HCT116 (cell line): ENCODE measurements around the gene SFXN5. TPM values are rescaled to one million over a fixed set of nuclear protein-coding genes. Genes with fewer than 3 reads are reported as not detected.

Experiments used
- ATAC-seq: fragments of 200-7000 bp; cut with Tn5 transposase; 2 replicates; pipeline ENCODE4 v1.9.1; 2020; ENCODE audit warnings: mild to moderate bottlenecking, moderate library complexity
- BruUV-seq: library from RNA; stranded (reverse); fragments of 400-500 nt; replicated peaks from 2 replicates; lab custom pipeline; 2021; lab: Mats Ljungman, UMichigan
- CTCF ChIA-PET: fragments of 300-600 bp; sonication (Branson Sonifier 250); formaldehyde crosslinking; loops from one replicate; lab custom pipeline; 2021; ENCODE audit warnings: antibody characterized with exemption; lab: Charles Lee
- POLR2A ChIA-PET: fragments of 300-600, 350-600 bp; sonication (Branson Sonifier 250); formaldehyde crosslinking; loops from one replicate; lab custom pipeline; 2021; ENCODE audit warnings: antibody characterized with exemption; lab: Charles Lee
- RAD21 ChIA-PET, 2 experiments: fragments of 300-600 bp; sonication (Branson Sonifier 250); formaldehyde crosslinking; loops; one replicate each; lab custom pipeline; 2023; ENCODE audit warnings: low total read pairs in 2 of 2; ENCODE audit not compliant: uncharacterized antibody in 2 of 2, unreplicated experiment in 2 of 2, low non-redundant PET in 1 of 2; lab: Charles Lee
- DNase-seq: peaks from one replicate; pipeline ENCODE4 v3.0.0-alpha.2; 2010; ENCODE audit warnings: low read depth, low spot score
- H2AFZ ChIP-seq: fragments of 200-600 bp; shearing (Covaris generic), sonication (generic); 2 replicates; pipeline ENCODE4 v1.6.1; 2017; ENCODE audit warnings: low read depth, mixed run types, mixed read lengths, antibody characterized with exemption, low read length; ENCODE audit not compliant: poor library complexity, severe bottlenecking
- H3K27ac ChIP-seq: 2 replicates; pipeline ENCODE4 v1.5.1; 2012; ENCODE audit warnings: low read depth, low read length
- H3K27me3 ChIP-seq: fragments of 200-600 bp; sonication (generic); 2 replicates; pipeline ENCODE4 v1.6.1; 2016; ENCODE audit warnings: mixed run types, low read length, mixed read lengths; ENCODE audit not compliant: insufficient read depth
- H3K36me3 ChIP-seq, 2 experiments: fragments of 200-500 bp in 1 of 2; fragments of 200-600 bp in 1 of 2; sonication (Bioruptor generic) in 1 of 2; sonication (generic) in 1 of 2; 2 replicates each; pipeline versions ENCODE4 v1.5.1 to v1.6.1; 2014 to 2016; ENCODE audit warnings: low read length in 2 of 2, inconsistent platforms in 1 of 2, mixed read lengths in 1 of 2, mixed run types in 1 of 2; ENCODE audit not compliant: insufficient read depth in 2 of 2, control insufficient read depth in 1 of 2
- H3K4me1 ChIP-seq, 2 experiments: fragments of 200-600 bp in 1 of 2; sonication (generic) in 1 of 2; 2 replicates each; pipeline versions ENCODE4 v1.5.1 to v1.6.1; 2012 to 2017; ENCODE audit warnings: low read length in 2 of 2, inconsistent platforms in 1 of 2, mild to moderate bottlenecking in 1 of 2, mixed read lengths in 1 of 2, mixed run types in 1 of 2, moderate library complexity in 1 of 2; ENCODE audit not compliant: insufficient read depth in 2 of 2, control insufficient read depth in 1 of 2
- H3K4me2 ChIP-seq: fragments of 200-600 bp; sonication (generic); 2 replicates; pipeline ENCODE4 v1.6.1; 2017; ENCODE audit warnings: mixed run types, low read length, mixed read lengths
- H3K4me3 ChIP-seq, 2 experiments: fragments of 200-600 bp in 1 of 2; sonication (generic) in 1 of 2; replicated peaks in 1 of 2; 2 replicates each; pipeline ENCODE4 v1.5.1; 2011 to 2016; ENCODE audit warnings: low read length in 2 of 2, control low read depth in 1 of 2, low read depth in 1 of 2, mild to moderate bottlenecking in 1 of 2, mixed read lengths in 1 of 2, mixed run types in 1 of 2
- H3K79me2 ChIP-seq: fragments of 200-600 bp; sonication (generic); 2 replicates; pipeline ENCODE4 v1.6.1; 2017; ENCODE audit warnings: mild to moderate bottlenecking, mixed run types, low read length, moderate library complexity, mixed read lengths; ENCODE audit not compliant: insufficient read depth
- H3K9ac ChIP-seq: fragments of 200-600 bp; sonication (generic); 2 replicates; pipeline ENCODE4 v1.6.1; 2016; ENCODE audit warnings: low read length, mixed read lengths
- H3K9me2 ChIP-seq: fragments of 200-600 bp; sonication (generic), shearing (Covaris generic); 2 replicates; pipeline ENCODE4 v1.6.1; 2017; ENCODE audit warnings: mixed run types, mild to moderate bottlenecking, moderate library complexity; ENCODE audit not compliant: insufficient read depth
- H3K9me3 ChIP-seq, 2 experiments: fragments of 200-500 bp in 1 of 2; fragments of 200-600 bp in 1 of 2; sonication (Bioruptor generic) in 1 of 2; sonication (generic) in 1 of 2; 2 replicates each; pipeline ENCODE4 v1.6.1; 2014 to 2017; ENCODE audit warnings: low read length in 2 of 2, mixed read lengths in 2 of 2, inconsistent platforms in 1 of 2, low read depth in 1 of 2, mild to moderate bottlenecking in 1 of 2, mixed run types in 1 of 2, moderate library complexity in 1 of 2; ENCODE audit not compliant: control insufficient read depth in 1 of 2, insufficient read depth in 1 of 2
- H4K20me1 ChIP-seq: fragments of 200-600 bp; sonication (generic), shearing (Covaris generic); 2 replicates; pipeline ENCODE4 v1.6.1; 2017; ENCODE audit warnings: mixed run types, mild to moderate bottlenecking, moderate library complexity; ENCODE audit not compliant: insufficient read depth
- EGR1 ChIP-seq: IDR thresholded peaks from 2 replicates; pipeline ENCODE4 v1.6.1; 2012; ENCODE audit warnings: low read depth
- ELF1 ChIP-seq: IDR thresholded peaks from 2 replicates; pipeline ENCODE4 v1.6.1; 2012; ENCODE audit warnings: low read depth, borderline replicate concordance
- EZH2 ChIP-seq: fragments of 200-600 bp; sonication (generic); IDR thresholded peaks from 2 replicates; pipeline ENCODE4 v1.6.1; 2017; ENCODE audit warnings: antibody characterized with exemption, mixed run types
- SIN3A ChIP-seq: IDR thresholded peaks from 2 replicates; pipeline ENCODE4 v1.6.1; 2012; ENCODE audit warnings: low read depth
- ZFX ChIP-seq: fragments of 450-650 bp; IDR thresholded peaks from 2 replicates; pipeline ENCODE4 v1.6.1; 2017
- intact Hi-C: fragments of 100-400 bp; cut with micrococcal nuclease; formaldehyde crosslinking; loops from 2 replicates; pipeline ENCODE4 v1.10.0; 2022
- total RNA-seq: library from RNA; stranded (reverse); gene quantifications from one replicate; pipeline ENCODE4 v1.2.1, GENCODE V29; 2021; ENCODE audit not compliant: unreplicated experiment
- TF ChIP-seq, protein P1 (sequence below): IDR thresholded peaks from 2 replicates; pipeline ENCODE4 v1.6.1; 2012
- TF ChIP-seq, protein P2 (sequence below): IDR thresholded peaks from 2 replicates; pipeline ENCODE4 v1.6.1; 2011; ENCODE audit warnings: mild to moderate bottlenecking, low read length, moderate library complexity; ENCODE audit not compliant: insufficient replicate concordance; ENCODE audit errors: extremely low read depth

Gene SFXN5
- total RNA-seq, 1 experiment from 2014 or later, result 10.0 TPM

DNA sequence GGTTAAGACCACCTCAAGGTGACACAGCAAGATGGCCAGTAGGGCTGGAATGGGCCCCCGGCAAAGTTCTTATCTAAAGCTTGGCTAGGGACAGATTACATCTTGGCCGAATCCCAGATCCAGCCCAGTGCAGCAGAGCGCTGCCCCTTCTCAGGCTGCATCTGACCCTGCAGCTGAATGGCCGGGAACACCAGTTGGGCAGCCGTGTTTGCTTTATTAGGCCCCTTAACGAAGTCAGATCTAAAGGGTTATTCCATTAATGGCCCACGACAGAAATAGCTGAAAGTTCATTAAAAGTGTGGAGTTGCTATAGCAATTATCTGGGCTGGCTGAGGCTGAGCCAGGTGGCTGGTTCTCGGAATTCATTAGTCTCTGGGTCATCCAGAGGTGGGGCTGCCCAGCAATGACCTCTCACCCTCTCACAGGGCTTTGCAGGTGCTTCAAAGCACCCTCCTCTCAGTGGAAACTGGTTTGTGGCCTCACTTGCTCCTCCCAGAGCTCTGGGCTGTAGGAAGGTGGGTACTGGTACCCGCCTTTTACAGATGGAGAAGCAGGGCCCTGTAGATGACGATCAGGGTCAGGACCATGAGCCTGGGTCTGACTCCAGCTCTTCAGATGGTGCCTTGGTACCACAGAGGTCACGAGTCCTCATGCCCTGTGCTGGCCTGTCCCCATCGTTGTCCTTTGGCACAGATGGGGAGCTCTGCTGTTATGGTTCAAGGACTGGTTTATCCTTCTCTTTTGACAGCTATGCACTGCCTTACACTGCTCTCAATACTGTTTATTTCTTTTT lies 85.4 kb downstream of the SFXN5 start:
- no peak for TF ChIP-seq ZFX
- TF ChIP-seq, protein P1, sequence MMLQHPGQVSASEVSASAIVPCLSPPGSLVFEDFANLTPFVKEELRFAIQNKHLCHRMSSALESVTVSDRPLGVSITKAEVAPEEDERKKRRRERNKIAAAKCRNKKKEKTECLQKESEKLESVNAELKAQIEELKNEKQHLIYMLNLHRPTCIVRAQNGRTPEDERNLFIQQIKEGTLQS, result no peak
- TF ChIP-seq EZH2, result no peak
- no peak for TF ChIP-seq SIN3A
- no peak for TF ChIP-seq ELF1
- no peak for TF ChIP-seq EGR1
- TF ChIP-seq, protein P2, sequence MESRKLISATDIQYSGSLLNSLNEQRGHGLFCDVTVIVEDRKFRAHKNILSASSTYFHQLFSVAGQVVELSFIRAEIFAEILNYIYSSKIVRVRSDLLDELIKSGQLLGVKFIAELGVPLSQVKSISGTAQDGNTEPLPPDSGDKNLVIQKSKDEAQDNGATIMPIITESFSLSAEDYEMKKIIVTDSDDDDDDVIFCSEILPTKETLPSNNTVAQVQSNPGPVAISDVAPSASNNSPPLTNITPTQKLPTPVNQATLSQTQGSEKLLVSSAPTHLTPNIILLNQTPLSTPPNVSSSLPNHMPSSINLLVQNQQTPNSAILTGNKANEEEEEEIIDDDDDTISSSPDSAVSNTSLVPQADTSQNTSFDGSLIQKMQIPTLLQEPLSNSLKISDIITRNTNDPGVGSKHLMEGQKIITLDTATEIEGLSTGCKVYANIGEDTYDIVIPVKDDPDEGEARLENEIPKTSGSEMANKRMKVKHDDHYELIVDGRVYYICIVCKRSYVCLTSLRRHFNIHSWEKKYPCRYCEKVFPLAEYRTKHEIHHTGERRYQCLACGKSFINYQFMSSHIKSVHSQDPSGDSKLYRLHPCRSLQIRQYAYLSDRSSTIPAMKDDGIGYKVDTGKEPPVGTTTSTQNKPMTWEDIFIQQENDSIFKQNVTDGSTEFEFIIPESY, result no peak
- CTCF ChIA-PET, result interaction anchor here (1.2 kb wide), 1 partner anchor 12 kb away, joined by 3 read pairs; no protein-coding TSS in a partner anchor
- Histone ChIP-seq H4K20me1 (no peaks in the 10 kb centered on the region), H3K27ac (no peak overlapping the region), H3K36me3 (no peaks in the 10 kb centered on the region), H3K27me3 (no peaks in the 10 kb centered on the region), H3K9me2 (no peaks in the 10 kb centered on the region), H3K4me1 (peaks cover 17% of the 10 kb centered on the region in 2 experiments), H3K79me2 (no peaks in the 10 kb centered on the region), H3K4me3 (no peak overlapping the region), H3K4me2 (no peak overlapping the region), H2AFZ (no peak overlapping the region), H3K9ac (no peak overlapping the region), H3K9me3 (no peaks in the 10 kb centered on the region)
- POLR2A ChIA-PET, result no interaction called here
- ATAC-seq (no peak), DNase-seq (no peak)
- intact Hi-C loops, result no loop called here
- RAD21 ChIA-PET, result no interaction called here
- no TSS peak for BruUV-seq
